NOMO-1 (cell line): ENCODE data around the gene CTXN1.
"Not testable (repeated sequence)": the region's sequence is repeated elsewhere in the genome, so short reads cannot be mapped to it uniquely, and the experiment has no call there.

Experiments used
- DNase-seq, 2 experiments: peaks; one replicate each; lab custom pipeline; 2025; ENCODE audit not compliant: unreplicated experiment in 2 of 2; lab: John Stamatoyannopoulos, UW

Gene CTXN1

DNA sequence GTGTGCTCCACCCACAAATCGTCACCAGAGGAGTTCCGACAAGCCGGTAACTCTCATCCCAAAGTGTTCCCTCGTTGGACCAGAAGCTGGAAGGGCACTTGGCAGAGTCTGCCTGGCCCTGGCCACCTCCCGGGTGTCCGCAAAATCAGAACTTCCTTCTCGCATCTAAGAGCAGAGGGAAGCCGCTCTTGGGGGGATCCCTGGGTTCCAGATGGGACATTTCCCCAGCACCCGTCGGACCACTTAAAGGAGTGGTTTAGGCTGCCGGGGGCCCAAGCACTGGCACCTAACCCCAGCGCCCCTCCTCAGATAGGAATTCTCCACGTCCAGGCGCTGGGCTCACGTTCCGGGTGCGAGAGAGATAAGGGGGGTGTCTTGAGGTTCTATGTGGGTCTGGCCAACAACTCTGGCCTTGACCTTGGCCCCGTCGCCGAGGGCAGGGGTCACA, 23.1 kb downstream of the CTXN1 start:
- no peak for DNase-seq

DNA sequence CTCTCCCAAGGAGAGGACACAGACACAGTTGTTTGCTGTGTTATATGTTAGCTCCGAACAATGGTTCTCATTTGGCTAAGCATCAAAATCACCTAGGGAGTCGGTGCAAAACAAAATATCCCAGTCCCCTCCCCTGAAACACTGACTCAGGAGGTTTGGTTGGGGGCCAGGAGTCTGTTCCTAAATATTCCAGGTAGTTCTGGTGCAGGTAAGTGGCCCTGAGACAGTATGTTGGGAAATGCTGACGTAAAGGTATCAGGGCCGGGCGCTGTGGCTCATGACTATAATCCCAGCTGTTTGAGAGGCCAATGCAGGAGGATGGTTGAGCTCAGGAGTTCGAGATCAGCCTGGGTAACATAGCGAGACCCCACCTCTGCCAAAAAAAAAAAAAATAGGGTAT, 24.6 kb downstream of the CTXN1 start:
- no peak for DNase-seq

DNA sequence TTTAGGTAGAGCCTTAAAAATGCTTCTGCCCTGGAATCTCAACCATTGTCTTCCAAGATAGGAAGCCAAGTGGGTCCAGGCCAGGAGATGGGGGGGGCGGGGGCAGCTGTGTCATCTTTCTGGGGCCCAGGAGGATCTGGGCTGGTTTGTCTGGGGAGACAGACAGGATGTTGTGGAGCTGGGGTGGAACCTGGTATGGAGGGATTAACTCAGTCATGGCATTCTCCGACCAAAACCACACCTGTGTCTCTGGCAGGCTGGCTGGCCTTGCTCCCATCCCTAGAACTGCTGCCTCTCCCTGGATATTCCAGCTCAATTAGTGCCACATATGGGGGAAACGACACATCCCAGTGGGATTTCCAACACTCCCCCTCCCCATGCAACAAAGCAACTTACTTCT, 25.0 kb downstream of the CTXN1 start:
- DNase-seq = no peak

DNA sequence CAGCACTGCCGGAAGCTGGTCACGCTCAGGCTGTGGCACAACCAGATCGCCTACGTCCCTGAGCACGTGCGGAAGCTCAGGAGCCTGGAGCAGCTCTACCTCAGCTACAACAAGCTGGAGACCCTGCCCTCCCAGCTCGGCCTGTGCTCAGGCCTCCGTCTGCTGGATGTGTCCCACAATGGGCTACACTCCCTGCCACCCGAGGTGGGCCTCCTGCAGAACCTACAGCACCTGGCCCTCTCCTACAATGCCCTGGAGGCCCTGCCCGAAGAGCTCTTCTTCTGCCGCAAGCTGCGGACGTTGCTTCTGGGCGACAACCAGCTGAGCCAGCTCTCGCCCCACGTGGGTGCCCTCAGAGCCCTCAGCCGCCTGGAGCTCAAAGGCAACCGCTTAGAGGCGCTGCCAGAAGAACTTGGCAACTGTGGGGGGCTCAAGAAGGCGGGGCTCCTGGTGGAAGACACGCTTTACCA, 25.5 kb downstream of the CTXN1 start:
- no peak for DNase-seq

DNA sequence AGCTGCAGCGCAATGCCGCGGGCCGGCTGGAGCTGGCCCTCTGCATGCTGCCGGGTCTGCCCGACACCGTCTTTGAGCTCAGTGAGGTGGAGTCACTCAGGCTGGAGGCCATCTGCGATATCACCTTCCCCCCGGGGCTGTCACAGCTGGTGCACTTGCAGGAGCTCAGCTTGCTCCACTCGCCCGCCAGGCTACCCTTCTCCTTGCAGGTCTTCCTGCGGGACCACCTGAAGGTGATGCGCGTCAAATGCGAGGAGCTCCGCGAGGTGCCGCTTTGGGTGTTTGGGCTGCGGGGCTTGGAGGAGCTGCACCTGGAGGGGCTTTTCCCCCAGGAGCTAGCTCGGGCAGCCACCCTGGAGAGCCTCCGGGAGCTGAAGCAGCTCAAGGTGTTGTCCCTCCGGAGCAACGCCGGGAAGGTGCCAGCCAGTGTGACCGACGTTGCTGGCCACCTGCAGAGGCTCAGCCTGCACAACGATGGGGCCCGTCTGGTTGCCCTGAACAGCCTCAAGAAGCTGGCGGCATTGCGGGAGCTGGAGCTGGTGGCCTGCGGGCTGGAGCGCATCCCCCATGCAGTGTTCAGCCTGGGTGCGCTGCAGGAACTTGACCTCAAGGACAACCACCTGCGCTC, 26.1 kb downstream of the CTXN1 start:
- no peak for DNase-seq

DNA sequence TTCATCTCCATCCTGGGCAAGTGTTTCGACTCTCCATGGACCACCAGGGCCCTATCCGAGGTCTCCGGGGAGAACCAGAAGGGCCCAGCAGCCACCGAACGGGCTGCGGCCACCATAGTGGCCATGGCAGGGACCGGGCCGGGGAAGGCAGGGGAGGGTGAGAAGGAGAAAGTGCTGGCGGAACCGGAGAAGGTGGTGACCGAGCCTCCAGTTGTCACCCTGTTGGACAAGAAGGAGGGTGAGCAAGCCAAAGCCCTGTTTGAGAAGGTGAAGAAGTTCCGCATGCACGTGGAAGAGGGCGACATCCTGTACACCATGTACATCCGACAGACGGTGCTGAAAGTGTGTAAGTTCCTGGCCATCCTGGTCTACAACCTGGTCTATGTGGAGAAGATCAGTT, 27.0 kb downstream of the CTXN1 start:
- no peak for DNase-seq

DNA sequence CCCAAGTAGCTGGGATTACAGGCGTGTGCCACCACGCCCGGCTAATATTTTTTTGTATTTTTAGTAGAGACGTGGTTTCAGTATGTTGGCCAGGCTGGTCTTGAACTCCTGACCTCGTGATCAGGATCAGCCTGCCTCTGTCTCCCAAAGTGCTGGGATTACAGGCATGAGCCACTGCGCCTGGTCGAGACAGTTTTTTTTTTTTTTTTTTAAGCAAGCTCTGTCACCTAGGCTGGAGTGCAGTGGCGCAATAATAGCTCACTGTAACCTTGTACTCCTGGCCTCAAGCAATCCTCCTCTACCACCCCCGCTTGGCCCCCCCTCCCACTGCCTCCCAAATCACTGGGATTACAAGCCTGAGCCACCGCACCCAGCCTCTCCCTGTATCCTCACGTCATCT, 28.6 kb downstream of the CTXN1 start:
- no peak for DNase-seq

DNA sequence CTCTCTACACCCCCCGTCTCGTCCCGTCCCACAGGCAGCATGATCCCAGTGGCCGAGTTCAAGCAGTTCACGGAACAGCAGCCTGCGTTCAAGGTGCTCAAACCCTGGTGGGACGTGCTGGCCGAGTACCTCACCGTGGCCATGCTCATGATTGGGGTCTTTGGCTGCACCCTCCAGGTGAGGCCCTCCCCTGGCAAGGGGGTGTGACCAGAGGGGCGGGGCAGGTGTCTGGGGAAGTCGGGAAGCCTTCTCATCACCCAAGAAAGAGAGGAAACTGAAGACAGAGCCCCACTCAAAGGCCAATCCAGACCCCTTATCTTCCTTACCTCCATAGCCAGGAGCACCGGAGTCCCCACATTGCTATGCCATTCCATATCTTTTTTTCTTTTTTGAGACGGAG, 30.4 kb downstream of the CTXN1 start:
- DNase-seq = no peak

DNA sequence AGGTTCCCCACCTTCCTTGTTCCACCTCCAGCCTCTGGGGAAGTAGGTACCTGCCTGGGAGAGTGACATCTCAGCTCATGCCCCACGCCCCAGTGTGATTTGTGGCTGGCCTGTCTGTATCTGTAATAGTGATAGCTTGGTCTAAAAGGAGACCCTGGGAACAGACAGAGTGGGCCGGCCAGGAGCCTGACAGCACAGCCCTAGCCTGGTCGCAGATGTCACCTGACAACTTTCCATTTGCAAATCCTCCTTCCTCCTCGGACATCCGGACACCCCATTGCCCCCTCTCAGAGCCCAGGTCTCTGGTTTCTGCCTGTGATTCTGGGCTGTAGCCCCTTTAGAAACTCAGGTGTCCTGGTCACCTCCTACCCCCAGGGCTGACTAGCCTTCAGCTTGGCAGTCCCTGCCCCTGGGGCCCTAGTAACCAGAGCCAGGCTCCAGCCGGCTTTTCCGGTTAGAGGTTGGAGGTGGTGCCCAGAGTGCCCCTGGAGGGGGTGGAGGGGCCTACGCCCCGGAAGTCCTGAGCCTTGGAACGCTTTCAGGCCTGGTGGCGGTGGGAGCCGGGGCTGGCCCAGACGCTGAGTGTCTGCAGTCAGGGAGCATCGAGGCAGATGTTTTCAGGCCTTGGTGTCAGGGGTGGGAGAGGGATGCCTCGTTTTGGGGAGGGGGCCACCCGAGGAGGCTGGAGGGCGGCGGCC, 31.2 kb downstream of the CTXN1 start:
- DNase-seq = no peak

DNA sequence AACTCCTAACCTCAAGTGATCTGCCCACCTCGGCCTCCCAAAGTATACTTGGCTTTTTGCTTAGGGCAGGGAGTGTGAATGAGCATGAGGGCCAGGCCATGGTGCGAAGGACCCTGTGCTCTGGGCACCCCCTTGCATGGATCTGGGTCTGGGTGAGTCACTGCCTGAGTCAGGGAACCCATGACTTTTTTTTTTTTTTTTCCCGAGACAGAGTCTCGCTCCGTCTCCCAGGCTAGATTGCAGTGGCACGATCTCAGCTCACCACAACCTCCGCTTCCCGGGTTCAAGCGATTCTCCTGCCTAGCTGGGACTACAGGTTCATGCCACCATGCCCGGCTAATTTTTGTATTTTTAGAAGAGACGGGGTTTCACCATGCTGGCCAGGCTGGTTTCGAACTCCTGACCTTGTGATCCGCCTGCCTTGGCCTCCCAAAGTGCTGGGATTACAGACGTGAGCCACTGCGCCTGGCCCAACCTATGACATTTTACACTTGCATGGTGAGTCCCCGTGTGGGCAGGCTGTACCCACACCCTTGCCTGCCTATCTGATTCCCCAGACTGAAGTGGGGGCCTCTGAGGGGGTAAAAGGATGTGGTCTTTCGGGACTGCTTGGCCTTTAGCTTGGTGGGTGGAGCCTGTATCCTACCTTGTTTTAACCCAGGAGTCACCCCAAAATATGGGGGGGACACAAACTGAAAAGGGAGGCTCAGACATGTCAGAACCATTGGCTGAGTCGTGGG, 32.4 kb downstream of the CTXN1 start:
- DNase-seq = not testable (repeated sequence)

DNA sequence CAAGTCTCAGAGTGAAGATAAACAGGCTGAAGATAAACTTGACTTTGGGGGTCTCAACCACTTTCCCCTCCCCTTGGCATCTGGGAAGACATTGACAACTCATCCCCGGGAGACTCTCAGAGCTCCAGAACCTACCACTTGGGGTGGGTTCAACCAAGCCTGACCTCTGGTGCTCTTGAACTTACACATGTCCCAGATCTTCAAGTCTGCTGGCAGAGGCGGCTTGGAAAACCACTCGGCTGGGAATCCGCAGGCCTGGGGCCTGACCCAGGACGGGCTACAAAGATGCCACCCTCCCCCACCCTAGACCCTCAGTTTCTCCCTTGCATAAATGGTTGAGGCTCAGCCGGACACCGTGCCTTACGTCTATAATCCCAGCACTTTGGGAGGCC, 37.1 kb downstream of the CTXN1 start:
- DNase-seq = no peak

DNA sequence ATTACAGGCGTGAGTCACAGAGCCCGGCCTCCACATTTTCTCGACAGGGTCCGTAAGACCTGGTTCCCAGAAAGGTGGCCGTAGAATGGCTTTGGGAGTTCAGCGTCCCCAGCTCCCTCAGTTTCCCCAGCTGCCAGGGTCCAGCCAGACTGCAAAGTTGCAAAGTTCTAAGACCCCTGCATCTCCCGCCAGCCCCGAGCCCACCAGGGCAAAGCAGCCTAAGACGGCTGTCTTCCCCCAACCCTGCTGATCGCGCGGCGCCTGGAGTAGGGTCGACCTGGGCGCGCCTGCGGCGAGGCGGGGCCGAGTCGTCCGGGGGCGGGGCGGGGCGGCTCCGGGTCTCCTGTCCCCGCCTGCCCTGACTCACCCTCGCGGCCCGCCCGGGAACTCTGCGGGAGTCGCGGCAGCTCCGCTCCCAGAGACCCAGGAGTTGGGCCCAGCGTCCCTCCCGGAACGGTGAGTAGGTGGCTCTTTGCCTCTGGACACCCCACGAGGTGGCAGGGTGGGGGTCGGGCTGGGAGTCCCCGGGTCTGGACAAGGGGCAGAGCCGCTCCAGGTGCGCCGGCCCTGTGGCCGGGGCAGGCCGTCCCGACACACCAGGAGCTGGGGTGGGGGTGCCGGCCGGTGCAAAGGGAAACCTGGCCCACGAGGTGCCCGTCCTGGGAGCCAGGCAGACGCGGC, 37.6 kb downstream of the CTXN1 start, which contains the start of gene LRRC8E:
TSS of gene LRRC8E (plus strand) at position 366 of the 681 bp plus-strand sequence. CDS start 7,094 bp downstream, outside the sequence.
- peak; percentile 24 to 26 for DNase-seq

DNA sequence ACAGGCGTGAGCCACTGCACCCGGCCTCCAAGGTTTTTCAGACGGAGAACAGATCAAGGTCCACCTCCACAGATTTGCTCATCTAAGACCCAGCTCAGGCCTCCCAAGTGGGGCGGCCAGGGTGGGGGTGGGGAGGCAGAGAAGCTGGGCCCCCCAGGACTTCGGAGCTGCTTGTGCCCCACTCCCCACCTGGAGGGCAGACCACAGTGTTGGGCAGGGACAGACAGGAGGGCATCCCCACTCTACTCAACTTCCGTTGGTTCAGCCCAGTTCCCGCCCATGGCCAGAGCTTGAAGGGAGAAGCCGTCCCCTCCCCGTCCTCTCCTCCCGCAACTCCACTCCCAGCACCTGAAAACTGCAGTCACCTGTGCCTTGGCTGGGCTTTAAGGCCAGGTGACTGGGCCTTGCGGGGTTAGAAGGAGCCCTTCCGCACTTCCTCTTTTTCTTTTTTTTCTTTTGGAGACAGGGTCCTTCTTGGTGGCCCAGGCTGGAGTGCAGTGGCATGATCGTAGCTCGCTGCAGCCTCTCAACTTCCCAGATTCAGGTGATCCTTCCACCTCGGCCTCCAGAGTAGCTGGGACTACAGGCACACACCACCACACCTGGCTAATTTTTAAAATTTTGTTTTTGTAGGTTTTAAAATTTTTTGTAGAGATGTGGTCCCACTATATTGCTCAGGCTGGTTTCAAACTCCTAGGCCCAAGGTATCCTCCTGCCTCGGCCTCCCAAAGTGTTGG, 38.4 kb downstream of the CTXN1 start:
- DNase-seq = no peak

DNA sequence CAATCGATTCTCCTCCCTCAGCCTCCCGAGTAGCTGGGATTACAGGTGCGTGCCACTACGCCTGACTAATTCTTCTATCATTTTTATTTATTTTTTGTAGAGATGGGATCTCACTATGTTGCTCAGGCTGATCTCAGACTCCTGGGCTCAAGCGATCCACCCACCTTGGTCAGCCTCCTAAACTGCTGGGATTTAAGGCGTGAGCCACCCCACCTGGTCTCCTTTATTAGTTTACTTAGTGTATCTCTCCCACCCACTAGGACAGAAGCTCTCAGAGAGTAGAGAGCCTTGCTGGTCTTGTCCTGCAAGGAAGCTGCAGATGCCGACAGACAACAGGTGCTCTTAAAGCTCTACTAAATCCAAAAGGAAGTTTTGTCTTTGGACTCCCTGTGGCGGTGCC, 40.1 kb downstream of the CTXN1 start:
- DNase-seq = no peak

DNA sequence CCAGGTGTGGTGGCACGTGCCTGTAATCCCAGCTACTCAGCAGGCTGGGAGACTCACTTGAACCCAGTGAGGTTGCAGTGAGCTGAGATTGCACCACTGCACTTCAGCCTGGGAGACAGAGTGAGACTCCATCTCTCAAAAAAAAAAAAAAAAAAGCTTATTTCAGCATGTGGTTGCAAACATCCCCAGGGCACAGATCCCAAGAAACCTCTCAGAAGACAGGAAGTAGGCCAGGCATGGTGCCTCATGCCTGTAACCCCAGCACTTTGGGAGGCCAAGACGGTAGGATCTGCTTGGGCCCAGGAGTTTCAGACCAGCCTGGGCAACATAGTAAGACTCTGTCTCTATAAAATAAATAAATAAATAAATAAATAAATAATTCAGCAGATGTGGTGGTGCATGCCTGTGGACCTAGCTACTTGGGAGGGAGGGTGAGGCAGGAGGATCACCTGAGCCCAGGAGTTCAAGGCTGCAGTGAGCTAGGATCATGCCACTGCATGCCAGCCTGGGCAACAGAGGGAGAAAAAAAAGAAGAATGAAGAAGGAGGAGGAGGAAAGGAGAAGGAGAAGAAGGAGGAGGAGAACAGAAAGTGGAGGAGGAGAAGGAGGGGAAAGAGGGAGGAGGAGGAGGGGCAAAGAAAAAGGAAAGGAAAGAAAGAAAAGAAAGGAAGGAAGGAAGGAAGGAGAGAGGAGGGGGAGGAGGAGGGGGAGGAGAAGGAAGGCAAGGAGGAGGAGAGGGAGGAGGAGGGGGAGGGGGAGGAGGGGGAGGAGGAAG, 42.0 kb downstream of the CTXN1 start:
- DNase-seq = no peak

DNA sequence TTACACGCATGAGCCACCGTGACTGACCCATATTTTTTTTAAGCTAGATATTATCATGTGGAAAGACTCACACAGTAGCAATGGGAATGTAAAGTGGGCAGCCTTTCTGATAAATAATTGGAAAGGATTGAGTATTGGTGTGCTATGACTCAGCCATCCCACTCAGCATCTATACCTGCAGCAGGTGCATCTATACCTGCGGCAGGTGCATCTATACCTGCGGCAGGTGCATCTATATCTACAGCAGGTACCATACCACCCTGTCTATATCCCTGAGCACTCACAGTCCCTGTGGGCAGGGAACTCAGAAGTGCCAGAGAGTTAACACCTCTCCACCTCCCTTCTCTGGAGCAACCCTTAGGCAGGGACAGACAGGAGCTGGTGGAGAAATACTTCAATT, 42.8 kb downstream of the CTXN1 start:
- DNase-seq = no peak

DNA sequence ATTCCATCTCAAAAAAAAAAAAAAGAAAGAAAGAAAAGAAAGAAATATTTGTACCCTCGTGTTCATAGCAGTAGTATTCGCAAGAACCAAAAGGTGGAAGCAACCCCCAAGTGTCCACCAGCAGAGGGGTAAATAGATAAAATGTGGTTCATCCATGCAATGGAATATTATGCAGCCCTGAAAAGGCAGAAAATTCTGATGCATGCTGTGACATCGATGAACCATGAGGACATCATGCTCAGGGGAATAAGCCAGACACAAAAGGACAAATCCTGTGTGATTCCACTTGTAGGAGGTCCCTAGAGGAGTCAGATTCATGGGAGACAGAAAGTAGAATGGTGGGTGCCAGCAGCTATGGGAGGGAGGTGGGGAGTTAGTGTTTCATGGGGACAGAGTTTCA, 44.0 kb downstream of the CTXN1 start:
- no peak for DNase-seq

DNA sequence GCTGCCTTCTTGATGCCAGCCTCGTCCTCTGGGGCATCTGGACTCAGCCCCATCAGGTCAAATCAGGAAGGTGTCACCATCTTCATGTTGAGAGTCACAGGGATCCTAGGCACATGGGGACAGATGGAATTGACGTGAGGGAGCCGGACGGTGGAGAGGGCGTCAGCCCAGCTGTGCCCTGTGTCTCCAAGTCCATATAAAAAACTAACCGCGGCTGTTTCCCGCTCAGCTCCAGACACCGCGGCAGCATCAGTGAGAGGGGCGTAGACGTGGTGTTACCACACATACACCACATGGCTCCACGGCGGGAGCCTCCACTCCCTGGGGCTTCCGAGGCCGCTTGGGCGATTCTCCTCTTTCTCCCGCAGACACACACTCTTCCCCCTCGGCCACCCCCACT, 46.1 kb downstream of the CTXN1 start:
- DNase-seq = peak in 1 of 2 experiments; percentile 10

DNA sequence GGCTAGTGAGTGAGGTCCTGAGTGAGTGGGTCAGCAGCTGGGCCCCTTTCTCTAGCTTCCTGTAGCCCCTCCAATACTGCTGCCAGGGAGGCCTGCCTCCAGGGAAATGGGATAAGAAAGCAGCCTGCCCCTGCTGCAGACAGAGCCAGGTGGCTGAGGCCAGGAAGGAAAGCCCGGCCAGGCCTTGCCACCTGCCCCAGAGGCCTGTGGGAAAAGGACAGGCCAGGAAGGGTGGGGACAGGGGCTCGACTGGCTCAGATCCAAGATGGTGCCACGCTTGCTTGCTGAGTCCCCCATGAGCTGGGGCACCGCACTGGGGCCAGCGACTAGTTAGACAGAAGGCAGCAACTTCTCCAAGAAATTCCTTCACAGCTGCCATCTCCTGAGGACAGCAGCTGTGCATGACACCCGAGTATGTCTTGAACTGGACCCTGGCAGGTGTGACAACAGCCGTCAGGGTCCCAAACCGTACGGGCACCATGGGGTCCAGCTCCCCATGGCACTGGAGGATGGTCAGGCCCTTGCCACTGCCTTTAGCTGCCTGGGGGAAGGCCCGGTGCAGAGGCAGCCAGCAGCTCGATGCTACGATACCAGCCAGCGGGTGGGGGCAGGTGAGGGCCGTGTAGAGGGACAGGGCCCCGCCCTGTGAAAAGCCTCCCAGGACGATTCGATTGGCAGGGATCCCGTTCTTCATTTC, 46.7 kb downstream of the CTXN1 start:
- DNase-seq = no peak
